GM19025 (cell line): Measurements from ENCODE around the gene RNF114.
"Not testable (repeated sequence)": the region's sequence is repeated elsewhere in the genome, so short reads cannot be mapped to it uniquely, and the experiment has no call there.

ENCODE experiments used
- ATAC-seq: cut with Tn5 transposase; IDR thresholded peaks from one replicate; pipeline ENCODE4 v1.9.1; 2021; ENCODE audit warnings: mild to moderate bottlenecking, low read depth, moderate library complexity; ENCODE audit not compliant: unreplicated experiment

RNF114 gene, protein sequence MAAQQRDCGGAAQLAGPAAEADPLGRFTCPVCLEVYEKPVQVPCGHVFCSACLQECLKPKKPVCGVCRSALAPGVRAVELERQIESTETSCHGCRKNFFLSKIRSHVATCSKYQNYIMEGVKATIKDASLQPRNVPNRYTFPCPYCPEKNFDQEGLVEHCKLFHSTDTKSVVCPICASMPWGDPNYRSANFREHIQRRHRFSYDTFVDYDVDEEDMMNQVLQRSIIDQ

DNA sequence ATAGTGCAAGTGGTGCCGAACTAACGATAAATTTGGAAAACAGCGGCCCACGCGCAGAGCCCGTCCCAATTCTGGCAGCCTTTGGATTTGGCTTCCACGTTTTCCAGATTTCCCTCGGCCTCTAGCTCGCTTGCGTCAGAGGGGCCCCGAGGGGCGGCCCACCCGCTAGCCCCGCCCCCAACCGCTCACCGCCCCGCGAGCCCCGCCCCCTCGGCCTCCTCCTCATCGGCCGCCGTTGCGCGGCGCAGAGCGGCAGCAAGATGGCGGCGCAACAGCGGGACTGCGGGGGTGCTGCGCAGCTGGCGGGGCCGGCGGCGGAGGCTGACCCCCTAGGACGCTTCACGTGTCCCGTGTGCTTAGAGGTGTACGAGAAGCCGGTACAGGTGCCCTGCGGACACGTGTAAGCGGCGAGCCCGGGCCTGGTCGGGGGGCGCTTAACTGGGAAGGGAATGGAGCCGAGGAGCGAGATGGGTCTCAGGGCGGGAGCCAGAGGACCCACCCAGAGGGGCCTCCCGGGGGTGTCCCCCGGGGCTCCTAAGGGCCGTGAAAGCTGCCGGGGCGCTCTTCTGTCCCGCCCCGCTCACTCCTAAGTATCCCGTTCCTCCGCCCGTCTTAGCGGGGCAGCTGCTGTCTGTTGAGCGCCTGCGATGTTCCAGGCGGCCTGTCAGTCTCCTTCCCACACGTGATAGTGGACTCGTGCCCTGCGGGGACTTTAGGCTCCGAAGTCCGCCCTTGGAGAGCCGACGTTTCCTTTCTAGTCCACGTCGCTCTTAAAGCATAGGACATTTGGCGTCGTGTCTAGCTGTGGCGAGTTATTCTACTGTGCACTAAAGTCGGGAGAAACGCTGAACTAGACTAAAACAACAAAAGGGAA is at the start of gene RNF114:
Gene RNF114 (plus strand): TSS at position 245 of the 874 bp plus-strand sequence. CDS start 16 bp downstream, at position 261.
- peak; percentile 49 for ATAC-seq

DNA sequence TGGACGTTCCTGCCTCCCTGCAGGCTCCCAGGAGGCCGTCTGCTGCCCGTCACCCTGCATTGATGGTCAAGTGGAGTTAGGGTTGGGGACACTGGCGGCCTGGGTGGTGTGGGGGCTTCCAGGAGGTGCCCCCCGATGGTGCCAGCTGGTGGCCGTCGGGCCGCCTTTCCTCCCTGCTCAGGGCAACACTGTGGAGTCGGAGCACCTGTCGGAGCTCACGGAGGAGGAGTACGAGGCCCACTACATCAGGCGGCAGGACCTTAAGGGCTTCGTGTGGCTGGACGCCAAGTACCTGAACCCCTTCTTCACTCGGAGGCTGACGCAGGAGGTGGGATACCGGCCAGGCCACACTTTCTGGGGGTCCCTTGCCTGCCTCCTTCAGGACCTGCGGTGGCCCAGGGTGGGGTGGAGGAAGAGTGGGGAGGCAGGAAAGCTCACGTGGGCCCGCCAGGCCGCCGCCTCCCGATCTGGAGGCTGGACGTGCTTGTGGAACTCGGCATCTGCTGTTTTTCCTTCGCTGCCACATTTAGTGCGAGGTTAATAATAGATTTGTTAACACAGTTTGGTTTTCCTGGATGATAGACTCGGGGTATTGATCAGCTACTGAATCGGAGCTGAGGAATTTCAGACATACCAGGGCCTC is 49.5 kb upstream of the RNF114 start:
- ATAC-seq: no peak

DNA sequence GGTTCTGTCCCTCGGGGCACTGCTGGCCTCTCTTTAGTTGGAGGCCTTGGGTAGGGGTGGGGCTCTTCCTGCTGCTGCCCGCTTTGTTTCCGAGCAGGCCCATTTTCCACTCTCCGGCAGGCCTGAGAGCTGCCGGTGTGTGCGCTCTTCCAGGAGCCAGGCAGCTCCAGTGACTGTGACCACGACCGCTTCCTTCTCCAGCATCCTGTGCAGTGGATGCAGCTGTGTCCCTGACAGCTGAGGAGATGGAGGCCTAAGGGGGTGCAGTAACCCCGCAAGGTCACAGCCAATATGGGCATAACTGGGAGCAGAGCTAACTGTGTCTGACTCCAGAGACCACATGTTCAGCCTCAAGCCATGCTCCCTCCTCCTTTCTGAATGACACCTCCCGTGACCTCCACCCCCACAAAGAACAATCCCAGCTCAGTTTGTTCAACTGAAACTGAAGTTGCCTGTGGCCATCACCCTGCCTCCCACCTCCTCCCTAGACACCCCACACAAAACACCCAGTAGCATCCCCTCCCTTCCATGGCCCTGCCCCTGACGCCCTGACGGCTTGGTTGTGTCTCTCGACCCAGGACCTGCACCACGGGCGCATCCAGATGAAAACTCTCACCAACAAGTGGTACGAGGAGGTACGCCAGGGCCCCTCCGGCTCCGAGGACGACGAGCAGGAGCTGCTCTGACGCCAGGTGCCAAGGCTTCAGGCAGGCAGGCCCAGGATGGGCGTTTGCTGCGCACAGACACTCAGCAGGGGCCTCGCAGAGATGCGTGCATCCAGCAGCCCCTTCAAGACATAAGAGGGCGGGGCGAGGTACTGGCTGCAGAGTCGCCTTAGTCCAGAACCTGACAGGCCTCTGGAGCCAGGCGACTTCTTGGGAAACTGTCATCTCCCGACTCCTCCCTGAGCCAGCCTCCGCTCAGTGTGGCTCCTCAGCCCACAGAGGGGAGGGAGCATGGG is 48.7 kb upstream of the RNF114 start:
- no peak for ATAC-seq

GRCh38 chr20:49888212-49889000 is 47.8 kb upstream of the RNF114 start:
- ATAC-seq: no peak

DNA sequence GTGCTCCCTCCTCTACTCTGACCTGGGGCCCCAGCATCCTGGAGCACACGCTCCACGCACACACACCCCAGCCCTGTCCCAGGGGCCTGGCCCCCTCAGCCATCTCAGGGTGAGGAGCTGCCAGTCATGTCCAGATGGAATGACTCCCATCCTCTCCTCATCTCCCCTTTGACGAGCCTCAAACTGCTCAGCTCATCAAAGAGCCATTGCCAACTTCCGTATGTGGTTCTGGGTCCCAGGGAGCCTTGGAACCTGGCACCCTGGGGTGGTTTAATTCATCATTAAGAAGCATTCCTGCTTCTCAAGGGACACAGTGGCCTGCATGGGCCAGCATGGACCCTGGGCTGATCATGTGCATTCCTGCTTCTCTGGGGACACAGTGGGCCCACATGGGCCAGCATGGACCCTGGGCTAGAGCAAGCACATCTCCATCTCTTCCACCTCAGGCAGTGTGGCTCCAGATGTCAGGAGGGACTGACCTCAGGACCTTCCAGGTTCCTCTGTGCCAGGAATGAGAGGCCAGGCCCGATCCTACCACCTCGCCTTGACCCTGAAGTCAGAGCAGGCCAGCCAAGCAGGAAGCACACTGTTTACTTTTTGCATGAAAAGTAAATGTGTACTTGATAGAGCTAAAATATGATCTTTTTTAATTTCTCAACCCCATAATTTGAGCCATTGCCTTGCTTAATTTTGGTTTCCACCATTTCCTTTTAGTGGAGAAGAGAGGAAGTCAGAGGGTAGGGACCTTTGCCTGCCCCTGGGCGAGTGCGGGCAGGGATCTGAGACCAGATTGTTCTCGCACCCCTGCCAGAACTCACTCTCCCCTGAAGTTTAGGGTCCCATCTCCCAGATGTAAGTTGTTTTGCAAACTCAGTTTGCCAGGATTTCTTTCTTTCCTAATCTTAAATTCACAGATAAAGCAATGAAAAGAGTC is 46.9 kb upstream of the RNF114 start:
- ATAC-seq: no peak

DNA sequence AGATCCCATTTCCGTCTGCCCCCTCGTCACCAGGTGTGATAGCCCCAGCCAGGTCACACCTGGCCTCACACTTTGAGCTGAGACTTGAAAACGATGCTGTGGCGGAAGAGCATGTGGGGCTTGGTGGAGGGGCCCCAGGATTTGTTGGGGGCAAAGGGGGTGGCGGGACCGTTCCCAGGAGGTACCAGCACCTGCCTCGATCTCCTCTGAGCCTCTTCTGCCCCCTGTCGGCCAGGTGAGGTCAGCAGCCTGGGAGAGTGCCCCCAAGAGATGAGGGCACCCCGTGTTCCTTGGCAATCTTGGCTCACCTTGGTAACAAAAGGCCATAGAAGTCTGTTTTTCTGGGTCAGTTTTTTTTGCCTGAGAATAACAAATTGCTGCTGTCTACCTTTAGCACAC is 46.3 kb upstream of the RNF114 start:
- no peak for ATAC-seq

DNA sequence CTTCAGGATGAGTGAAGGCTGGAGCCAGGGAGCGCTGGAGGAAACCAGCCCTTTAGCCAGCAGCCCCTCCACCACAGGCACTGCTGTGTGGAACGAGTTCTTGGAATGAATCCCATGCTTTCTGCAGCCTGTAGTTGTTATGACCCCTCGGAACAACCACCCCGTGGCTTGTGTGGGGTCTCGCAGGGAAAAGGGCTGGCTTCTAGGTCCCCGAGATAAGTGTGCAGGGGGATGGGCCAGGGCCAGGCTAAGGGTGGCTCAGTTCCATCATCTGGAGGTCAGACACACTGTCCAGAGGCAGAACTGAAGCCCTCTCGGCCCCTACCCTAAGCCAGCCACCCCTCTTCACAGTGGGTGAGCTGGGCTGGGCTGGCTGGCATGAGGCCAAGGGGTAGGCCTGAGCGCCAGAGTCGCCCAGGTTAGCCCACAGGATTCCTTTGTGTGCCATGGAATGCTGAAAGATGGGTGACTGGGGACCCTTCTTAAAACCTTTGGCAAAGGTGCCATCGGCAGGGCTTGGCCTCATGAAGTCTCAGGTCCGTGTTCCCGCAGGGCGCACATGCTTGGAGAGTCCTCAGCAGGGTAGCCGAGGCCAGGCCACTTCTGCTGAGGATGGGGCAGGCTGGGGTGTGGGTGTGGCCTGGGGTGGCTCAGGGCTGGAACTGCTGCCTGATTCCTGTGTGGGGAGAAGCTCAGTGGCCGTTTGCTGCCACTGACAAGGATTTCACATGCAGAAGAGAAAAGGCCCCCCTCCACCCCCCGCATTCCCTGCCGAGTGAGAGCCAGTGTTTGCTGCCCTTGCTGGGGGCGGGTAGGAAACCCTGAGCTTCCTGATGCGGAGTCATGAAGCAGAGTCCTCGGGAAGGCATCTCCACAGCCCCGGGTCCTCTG is 45.5 kb upstream of the RNF114 start:
- no peak for ATAC-seq

DNA sequence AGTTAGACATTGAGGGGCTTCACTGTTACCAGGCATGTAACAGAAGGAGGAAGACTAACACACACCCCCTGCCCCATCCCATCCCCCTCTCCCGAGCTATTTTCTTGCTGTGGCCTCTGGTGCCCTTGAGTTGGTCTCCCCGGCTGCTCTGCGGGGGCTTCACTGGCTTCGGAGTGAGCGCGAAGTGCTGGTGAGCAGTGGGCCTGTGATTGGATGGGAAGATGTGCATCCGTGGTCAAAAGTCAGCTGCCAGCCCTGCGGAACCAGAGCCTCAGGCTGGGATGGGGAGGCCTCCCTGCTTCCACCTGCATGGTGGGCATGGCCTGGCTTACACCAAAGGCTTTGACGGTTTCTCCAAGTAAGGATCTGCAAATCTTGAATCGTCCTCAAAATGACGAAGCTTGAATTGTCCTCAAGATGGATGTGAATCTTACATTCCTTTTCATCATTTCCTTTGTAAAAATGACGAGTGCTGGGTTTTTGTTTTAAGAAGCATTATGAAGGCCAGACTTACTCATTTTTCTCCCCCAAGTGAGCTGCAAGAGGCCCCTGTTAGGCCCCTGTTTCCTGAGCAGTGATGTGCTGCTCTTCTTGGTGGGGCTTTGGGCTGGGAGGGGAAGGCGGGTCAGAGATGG is 44.6 kb upstream of the RNF114 start:
- ATAC-seq: no peak

DNA sequence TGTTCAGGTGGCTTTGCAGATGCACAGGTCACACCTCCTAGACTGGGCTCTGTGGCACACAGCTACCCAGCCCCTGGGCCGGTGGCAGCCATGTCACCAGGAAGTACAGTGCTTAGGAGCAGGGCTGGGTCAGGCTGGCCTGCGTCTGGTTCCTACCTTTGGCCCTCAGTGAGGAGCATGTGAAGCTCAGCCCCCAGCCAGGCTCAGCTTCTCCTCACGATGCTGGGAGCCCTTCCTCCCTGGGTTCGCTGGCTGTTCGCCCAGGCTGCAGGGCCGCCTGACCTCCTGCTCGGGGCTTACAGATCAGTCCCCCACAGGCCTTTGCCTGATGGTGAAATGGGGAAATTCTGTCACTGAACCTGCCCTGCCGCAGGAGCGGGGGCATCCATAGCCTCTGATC is 43.9 kb upstream of the RNF114 start:
- ATAC-seq: no peak

DNA sequence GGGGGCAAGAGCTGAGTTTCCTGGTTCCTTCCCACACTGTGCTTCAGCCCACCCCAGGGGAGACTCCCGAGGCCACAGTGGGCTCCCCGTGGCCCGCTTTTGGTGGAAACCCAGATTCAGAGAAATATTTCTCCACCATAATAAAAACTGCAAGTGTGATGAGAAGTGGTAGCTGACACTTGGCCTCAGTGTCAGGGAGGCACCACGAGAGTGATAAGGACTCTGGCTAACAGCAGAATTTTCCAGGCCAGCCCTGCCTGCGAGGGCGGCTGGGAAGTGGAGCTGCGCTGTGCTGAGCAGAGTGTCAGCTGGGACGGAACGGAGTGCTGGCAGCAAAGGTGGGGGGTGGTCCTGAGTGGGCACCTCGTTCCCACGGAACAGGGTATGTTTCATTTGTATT is 43.4 kb upstream of the RNF114 start:
- ATAC-seq: no peak

DNA sequence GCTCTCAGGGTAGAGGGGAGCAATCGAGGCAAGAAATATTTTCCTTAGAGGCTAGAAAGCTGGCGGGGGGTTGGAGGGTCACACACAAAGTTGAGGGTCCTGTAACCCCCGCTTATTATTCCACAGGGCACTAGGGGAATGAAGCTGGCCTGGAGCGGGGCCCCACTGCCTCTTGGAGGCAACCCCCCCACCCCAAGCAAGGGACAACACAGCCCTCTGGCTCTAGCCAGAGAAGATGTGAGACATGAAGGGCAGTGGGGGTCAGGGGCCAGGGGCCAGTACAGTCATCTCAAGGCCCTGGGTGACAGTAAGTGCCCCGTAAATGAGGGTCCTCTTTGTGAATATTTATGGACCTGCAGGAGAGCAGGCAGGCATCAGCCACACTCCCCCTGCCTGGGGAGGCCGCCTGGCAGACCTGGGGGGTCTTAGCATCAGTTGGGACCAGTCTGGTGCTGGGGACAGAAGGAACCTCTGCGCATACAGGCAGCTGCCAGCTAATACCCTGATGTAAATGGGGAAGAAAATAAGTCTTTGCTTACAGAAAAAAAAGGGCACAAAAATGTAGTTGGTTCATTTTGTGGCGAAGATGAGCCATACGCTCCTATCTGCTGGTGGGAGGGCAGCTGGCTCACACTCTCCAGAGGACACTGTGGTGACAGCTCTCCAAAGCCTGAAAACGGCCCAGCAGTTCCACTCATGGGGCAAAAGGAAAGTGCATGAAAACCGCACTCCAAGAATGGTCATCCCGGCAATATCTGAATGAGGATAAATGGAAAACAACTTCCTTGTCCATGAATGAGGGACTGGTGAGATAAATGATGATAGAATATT is 42.7 kb upstream of the RNF114 start:
- ATAC-seq: no peak

DNA sequence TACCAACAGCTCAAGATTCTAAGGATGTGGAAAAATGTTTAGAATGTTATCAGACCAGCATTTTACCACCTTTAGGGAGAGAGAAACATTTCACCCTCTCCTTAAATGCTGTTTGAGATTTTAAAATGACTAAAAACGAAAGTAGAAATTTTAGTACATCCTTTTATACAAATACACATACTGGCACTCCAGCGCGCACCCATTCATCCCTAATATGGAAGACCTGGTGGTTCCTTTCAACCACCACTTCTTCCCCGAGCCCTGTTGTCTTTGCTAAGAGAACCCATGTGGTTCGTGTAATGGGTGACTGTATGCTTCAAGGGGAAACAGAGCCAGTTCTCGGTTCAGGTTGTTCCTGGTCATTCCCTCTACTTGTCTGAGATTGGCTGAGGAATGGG is 42.1 kb upstream of the RNF114 start:
- no peak for ATAC-seq

DNA sequence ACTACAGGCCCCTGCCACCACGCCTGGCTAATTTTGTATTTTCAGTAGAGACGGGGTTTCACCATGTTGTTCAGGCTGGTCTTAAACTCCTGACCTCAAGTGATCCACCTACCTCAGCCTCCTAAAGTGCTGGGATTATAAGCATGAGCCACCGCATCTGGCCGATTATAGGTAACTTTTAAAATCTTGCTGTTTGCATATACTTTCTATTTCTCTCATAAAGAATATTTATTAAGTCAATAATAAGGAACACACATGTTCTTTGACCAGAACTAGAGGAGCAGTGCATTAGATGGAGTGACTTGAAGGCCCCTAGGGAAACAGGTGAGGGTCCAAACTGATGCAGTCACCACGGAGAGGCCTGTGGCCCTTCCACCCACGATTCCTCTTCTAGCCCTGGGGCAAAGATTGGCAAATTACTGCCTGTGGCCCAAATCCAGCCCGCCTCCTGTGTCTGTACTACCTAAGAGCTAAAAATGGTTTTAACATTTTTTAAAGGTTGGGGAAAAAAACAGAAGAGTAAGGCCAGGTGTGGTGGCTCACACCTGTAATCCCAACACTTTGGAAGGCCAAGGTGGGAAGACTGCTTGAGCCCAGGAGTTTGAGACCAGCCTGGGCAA is 40.6 kb upstream of the RNF114 start:
- ATAC-seq: not testable (repeated sequence)

- ATAC-seq: no peak
Observed at GRCh38 chr20:49896204-49896603, 40.0 kb upstream of the RNF114 start.

GRCh38 chr20:49899541-49900383 is 36.4 kb upstream of the RNF114 start:
- no peak for ATAC-seq
